Bronchial epithelial cell (primary cell): ENCODE data around the gene RPS14. TPM values are rescaled to one million over a fixed set of nuclear protein-coding genes. Genes with fewer than 3 reads are reported as not detected.
A peak's percentile ranks its signal among the peaks of the same experiment; 100 is the strongest.

Source experiments
- DNase-seq: peaks from one replicate; pipeline ENCODE4 v3.0.0-alpha.2; 2010; ENCODE audit warnings: low read depth
- FAIRE-seq: peaks from 2 replicates; lab custom pipeline; 2011; peaks lifted over from hg19 to GRCh38; lab: Jason Lieb, UNC
- H3K27me3 ChIP-seq: 2 replicates; pipeline ENCODE4 v1.5.1; 2011; ENCODE audit warnings: low read length; ENCODE audit not compliant: control insufficient read depth, insufficient read depth
- H3K36me3 ChIP-seq: 2 replicates; pipeline ENCODE4 v1.5.1; 2011; ENCODE audit warnings: low read length; ENCODE audit not compliant: control insufficient read depth, insufficient read depth
- H3K4me3 ChIP-seq: 2 replicates; pipeline ENCODE4 v1.5.1; 2011; ENCODE audit warnings: mild to moderate bottlenecking, low read depth, low read length, control low read depth
- total RNA-seq: library from RNA; depleted of rRNA; stranded (reverse); fragments of >200 nt; gene quantifications from 2 replicates; pipeline ENCODE4 v1.2.1, GENCODE V29; 2014
- TF ChIP-seq, protein P1 (sequence below): IDR thresholded peaks from 2 replicates; pipeline ENCODE4 v1.5.1; 2011; ENCODE audit warnings: mild to moderate bottlenecking, moderate library complexity, low read length, control low read depth, inconsistent platforms; ENCODE audit not compliant: insufficient read depth, severe bottlenecking

The RPS14 gene
- total RNA-seq, 1 donor from 2014 or later: 8,789 TPM

- DNase-seq (no peak), FAIRE-seq (no peak)
- TF ChIP-seq, protein P1, sequence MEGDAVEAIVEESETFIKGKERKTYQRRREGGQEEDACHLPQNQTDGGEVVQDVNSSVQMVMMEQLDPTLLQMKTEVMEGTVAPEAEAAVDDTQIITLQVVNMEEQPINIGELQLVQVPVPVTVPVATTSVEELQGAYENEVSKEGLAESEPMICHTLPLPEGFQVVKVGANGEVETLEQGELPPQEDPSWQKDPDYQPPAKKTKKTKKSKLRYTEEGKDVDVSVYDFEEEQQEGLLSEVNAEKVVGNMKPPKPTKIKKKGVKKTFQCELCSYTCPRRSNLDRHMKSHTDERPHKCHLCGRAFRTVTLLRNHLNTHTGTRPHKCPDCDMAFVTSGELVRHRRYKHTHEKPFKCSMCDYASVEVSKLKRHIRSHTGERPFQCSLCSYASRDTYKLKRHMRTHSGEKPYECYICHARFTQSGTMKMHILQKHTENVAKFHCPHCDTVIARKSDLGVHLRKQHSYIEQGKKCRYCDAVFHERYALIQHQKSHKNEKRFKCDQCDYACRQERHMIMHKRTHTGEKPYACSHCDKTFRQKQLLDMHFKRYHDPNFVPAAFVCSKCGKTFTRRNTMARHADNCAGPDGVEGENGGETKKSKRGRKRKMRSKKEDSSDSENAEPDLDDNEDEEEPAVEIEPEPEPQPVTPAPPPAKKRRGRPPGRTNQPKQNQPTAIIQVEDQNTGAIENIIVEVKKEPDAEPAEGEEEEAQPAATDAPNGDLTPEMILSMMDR: no peak
- Histone ChIP-seq H3K27me3 (no peaks in the 10 kb centered on the region), H3K4me3 (no peak overlapping the region), H3K36me3 (no peaks in the 10 kb centered on the region)
These were observed 40.1 kb upstream of the RPS14 start for GRCh38 chr5:150489360-150490295.

DNA sequence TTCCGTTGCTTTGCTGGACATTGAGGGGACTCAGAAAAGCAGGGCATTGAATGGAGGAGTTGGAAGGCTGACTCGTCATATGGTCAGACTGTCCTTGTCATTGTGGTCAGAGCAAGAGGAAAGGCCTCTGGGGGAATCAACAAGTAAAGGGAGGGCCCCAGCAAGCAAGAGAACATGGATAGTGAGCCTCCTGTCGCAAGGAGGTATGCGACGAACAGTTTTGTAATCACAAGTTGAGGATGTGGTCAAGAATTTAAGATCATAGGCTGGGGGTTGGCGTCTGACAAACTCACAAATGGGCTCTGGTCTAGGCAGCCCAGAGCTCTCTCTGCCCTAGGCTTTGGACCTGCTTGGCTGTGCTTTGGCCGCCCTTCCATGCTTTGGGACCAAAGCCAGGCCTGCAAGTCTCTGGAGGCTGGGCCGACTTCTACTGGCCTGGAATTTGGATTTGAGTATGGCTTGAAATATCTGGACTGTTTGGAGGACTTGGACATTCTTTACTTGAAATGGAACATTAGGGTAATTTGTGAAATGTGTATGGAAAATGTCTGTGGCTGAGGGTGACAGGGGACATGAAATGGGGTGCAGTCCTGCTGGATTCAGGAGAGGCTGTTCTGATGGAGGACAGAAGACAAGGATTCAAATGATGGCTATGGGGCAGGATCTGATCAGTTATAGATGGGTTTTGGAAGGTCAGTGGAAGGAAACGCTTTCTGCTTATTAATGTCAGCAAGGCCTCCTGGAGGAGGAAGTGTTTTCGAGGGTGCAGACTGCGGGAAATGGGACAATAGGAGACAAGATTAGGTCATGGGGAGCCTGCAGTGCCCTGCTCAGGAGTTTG lies 39.2 kb upstream of the RPS14 start:
- no peak overlapping the region for H3K4me3 ChIP-seq
- no peak for DNase-seq
- FAIRE-seq: no peak

GRCh38 chr5:150487199-150488061 lies 37.9 kb upstream of the RPS14 start:
- FAIRE-seq (no peak), DNase-seq (peak; percentile 79)
- TF ChIP-seq, protein P1: peak; percentile 41
- Histone ChIP-seq H3K27me3 (no peaks in the 10 kb centered on the region), H3K4me3 (peak overlapping the region; percentile 91), H3K36me3 (no peaks in the 10 kb centered on the region)

More for the DNA sequence above, 39.2 kb upstream of the RPS14 start:
- Histone ChIP-seq H3K36me3 (no peaks in the 10 kb centered on the region), H3K27me3 (no peaks in the 10 kb centered on the region)
- TF ChIP-seq, protein P1: no peak

- no peaks in the 10 kb centered on the region for H3K36me3 ChIP-seq
- no peaks in the 10 kb centered on the region for H3K27me3 ChIP-seq
- TF ChIP-seq, protein P1: no peak
- peak overlapping the region; percentile 91 for H3K4me3 ChIP-seq
- DNase-seq (peak; percentile 48), FAIRE-seq (no peak)
These were observed 37.1 kb upstream of the RPS14 start for GRCh38 chr5:150486402-150487198.
